Spleen (tissue), 7 donors: Measurements from ENCODE around the gene NAALADL2.

ENCODE experiments used
- CTCF ChIP-seq, 11 experiments: fragments of 200-600 bp in 7 of 11; fragments of 450-650 bp in 4 of 11; sonication (generic) in 4 of 11; IDR thresholded peaks in 8 of 11; conservative IDR thresholded peaks in 3 of 11; 1 replicate in 7 of 11; 2 replicates in 4 of 11; pipeline versions ENCODE4 v1.4.0 to v1.8.0; 2016 to 2021; ENCODE audit warnings: antibody characterized with exemption in 11 of 11, inconsistent platforms in 4 of 11, mild to moderate bottlenecking in 1 of 11
- POLR2A ChIP-seq, 3 donors: fragments of 450-650 bp; IDR thresholded peaks; one replicate each; pipeline ENCODE4 v1.5.1; 2017; ENCODE audit warnings: antibody characterized with exemption in 3 of 3, mild to moderate bottlenecking in 1 of 3
- POLR2AphosphoS5 ChIP-seq, 3 donors: sonication (generic); formaldehyde crosslinking; IDR thresholded peaks; one replicate each; pipeline ENCODE4 v1.5.1; 2017; ENCODE audit warnings: antibody characterized with exemption in 3 of 3
- donor health status: DM: no; HTN: no; CAD: no; lungs with moderate emphysema.
- donor health status: DM: no; HTN: no; CAD: no.
- donor health status: DM: no; HTN: no; CAD: no.

DNA sequence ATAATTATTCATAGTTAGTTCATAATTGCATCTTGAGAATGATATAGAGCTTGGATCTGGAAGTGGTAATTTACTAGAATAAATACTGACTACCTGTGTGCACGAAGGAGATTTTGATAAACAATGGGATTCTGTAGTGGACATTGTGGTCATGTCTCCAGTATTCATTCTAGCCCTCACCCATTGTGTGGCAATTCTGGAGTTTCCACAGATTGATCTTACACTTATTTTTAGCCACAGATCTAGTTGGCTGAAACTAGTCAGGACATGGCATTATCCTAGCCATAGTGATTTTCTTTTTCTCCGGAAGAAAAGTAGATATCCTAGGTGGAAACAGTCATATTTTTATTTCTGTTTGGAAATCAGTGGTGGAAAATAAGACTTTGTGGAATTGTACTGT lies 833.1 kb downstream of the NAALADL2 start:
- TF ChIP-seq POLR2A (IDR thresholded peaks at IDR 0.05) (no peak), CTCF (IDR thresholded peaks at IDR 0.05 in 8 of 11, conservative IDR thresholded peaks at IDR 0.05 in 3 of 11) (no peak), POLR2AphosphoS5 (IDR thresholded peaks at IDR 0.05) (no peak)
